ENCODE data around the gene SAMD11.

GRCh38 chr1:911875-912739 is 11.6 kb upstream of the SAMD11 start:
- TF ChIP-seq CTCF (conservative IDR thresholded peaks at IDR 0.05 in 1 of 2, IDR thresholded peaks at IDR 0.05 in 1 of 2; ENCODE audit: extremely low read depth in 1 of 2, insufficient read depth in 1 of 2, low read depth in 1 of 2, low read length in 2 of 2): no peak
- no peak for TF ChIP-seq EZH2 (IDR thresholded peaks at IDR 0.05; ENCODE audit: borderline replicate concordance, low read length)

All from mammary epithelial cell (primary cell).